Keratinocyte (primary cell): ENCODE data around the gene RERE.

ENCODE experiments used
- EZH2 ChIP-seq: IDR thresholded peaks from one replicate; pipeline ENCODE4 v1.6.1; 2012; ENCODE audit warnings: inconsistent platforms, mild to moderate bottlenecking, low read length, moderate library complexity
- TF ChIP-seq, protein P1 (sequence below), 3 experiments: IDR thresholded peaks in 1 of 3; conservative IDR thresholded peaks in 1 of 3; optimal IDR thresholded peaks in 1 of 3; 2 replicates in 2 of 3; 3 replicates in 1 of 3; pipeline versions ENCODE3 to v1.5.1; 2011; ENCODE audit warnings: low read length in 3 of 3, mild to moderate bottlenecking in 3 of 3, moderate library complexity in 2 of 3, control low read depth in 1 of 3, inconsistent platforms in 1 of 3; ENCODE audit not compliant: insufficient read depth in 2 of 3; ENCODE audit errors: extremely low read depth in 1 of 3

DNA sequence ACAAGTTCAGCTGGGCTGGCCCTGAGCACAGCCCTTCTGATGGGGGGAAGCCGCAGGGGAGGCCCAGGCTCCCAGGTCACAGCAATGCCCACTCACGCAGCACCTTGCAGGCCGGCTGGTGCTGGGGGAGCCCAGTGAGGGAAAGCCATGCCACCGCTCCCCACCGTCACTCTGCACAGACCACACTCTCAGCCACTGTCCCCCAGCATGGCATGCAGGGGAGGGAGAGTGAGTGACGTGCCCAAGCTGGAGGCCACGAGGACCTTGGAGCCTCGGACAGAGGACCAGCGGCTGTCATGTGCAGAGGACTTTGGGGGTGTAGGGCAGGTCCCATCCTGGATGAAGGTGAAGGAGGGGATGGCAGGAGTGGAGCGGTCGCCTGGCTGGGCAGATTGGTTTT is 474.4 kb downstream of the RERE start:
- TF ChIP-seq, protein P1, sequence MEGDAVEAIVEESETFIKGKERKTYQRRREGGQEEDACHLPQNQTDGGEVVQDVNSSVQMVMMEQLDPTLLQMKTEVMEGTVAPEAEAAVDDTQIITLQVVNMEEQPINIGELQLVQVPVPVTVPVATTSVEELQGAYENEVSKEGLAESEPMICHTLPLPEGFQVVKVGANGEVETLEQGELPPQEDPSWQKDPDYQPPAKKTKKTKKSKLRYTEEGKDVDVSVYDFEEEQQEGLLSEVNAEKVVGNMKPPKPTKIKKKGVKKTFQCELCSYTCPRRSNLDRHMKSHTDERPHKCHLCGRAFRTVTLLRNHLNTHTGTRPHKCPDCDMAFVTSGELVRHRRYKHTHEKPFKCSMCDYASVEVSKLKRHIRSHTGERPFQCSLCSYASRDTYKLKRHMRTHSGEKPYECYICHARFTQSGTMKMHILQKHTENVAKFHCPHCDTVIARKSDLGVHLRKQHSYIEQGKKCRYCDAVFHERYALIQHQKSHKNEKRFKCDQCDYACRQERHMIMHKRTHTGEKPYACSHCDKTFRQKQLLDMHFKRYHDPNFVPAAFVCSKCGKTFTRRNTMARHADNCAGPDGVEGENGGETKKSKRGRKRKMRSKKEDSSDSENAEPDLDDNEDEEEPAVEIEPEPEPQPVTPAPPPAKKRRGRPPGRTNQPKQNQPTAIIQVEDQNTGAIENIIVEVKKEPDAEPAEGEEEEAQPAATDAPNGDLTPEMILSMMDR (optimal IDR thresholded peaks at IDR 0.05 in 1 of 3, IDR thresholded peaks at IDR 0.05 in 1 of 3, conservative IDR thresholded peaks at IDR 0.05 in 1 of 3; ENCODE audit: extremely low read depth in 1 of 3, insufficient read depth in 2 of 3, low read length in 3 of 3) = no peak
- TF ChIP-seq EZH2 = no peak
